HCT116 (cell line): ENCODE results near the gene MYLK.

Experiments
- CEBPB ChIP-seq: IDR thresholded peaks from 2 replicates; pipeline ENCODE4 v1.6.1; 2012; ENCODE audit warnings: low read depth
- ELF1 ChIP-seq: IDR thresholded peaks from 2 replicates; pipeline ENCODE4 v1.6.1; 2012; ENCODE audit warnings: low read depth, borderline replicate concordance
- EZH2 ChIP-seq: fragments of 200-600 bp; sonication (generic); IDR thresholded peaks from 2 replicates; pipeline ENCODE4 v1.6.1; 2017; ENCODE audit warnings: antibody characterized with exemption, mixed run types
- JUND ChIP-seq: IDR thresholded peaks from 2 replicates; pipeline ENCODE4 v1.6.1; 2012
- POLR2A ChIP-seq: IDR thresholded peaks from 2 replicates; pipeline ENCODE4 v1.7.0; 2011; ENCODE audit warnings: borderline replicate concordance; ENCODE audit not compliant: insufficient read depth, insufficient read length; ENCODE audit errors: extremely low read depth
- POLR2AphosphoS5 ChIP-seq: IDR thresholded peaks from 2 replicates; pipeline ENCODE4 v1.6.1; 2011; ENCODE audit warnings: mild to moderate bottlenecking, low read depth, low read length, moderate library complexity
- RAD21 ChIP-seq: IDR thresholded peaks from 2 replicates; pipeline ENCODE4 v1.6.1; 2012; ENCODE audit warnings: low read depth, mild to moderate bottlenecking
- SRF ChIP-seq: IDR thresholded peaks from 2 replicates; pipeline ENCODE4 v1.6.1; 2012; ENCODE audit warnings: low read depth
- TCF7L2 ChIP-seq: IDR thresholded peaks from 2 replicates; pipeline ENCODE4 v1.7.0; 2011; ENCODE audit warnings: borderline replicate concordance, inconsistent platforms; ENCODE audit not compliant: insufficient read depth, insufficient read length; ENCODE audit errors: extremely low read depth
- YY1 ChIP-seq: IDR thresholded peaks from 2 replicates; pipeline ENCODE4 v1.6.1; 2011; ENCODE audit warnings: low read length, low read depth, moderate library complexity, mild to moderate bottlenecking; ENCODE audit not compliant: insufficient replicate concordance; ENCODE audit errors: extremely low read depth
- ZNF274 ChIP-seq: fragments of 200-500 bp; sonication (Bioruptor generic); IDR thresholded peaks from 2 replicates; pipeline ENCODE4 v1.6.1; 2014; ENCODE audit warnings: mild to moderate bottlenecking, low read depth, low read length, inconsistent platforms
- TF ChIP-seq, protein P1 (sequence below), 3 experiments: fragments of 200-600 bp in 1 of 3; sonication (generic) in 1 of 3; IDR thresholded peaks in 2 of 3; conservative IDR thresholded peaks in 1 of 3; 2 replicates each; pipeline ENCODE4 v1.5.1; 2012 to 2017; ENCODE audit warnings: low read depth in 2 of 3, low read length in 2 of 3, antibody characterized with exemption in 1 of 3, borderline replicate concordance in 1 of 3, control low read depth in 1 of 3, mild to moderate bottlenecking in 1 of 3, mixed read lengths in 1 of 3, mixed run types in 1 of 3, moderate library complexity in 1 of 3; ENCODE audit not compliant: insufficient read depth in 1 of 3
- TF ChIP-seq, protein P2 (sequence below): IDR thresholded peaks from 2 replicates; pipeline ENCODE4 v1.6.1; 2012; ENCODE audit warnings: low read depth
- TF ChIP-seq, protein P3 (sequence below): IDR thresholded peaks from 2 replicates; pipeline ENCODE4 v1.6.1; 2012

DNA sequence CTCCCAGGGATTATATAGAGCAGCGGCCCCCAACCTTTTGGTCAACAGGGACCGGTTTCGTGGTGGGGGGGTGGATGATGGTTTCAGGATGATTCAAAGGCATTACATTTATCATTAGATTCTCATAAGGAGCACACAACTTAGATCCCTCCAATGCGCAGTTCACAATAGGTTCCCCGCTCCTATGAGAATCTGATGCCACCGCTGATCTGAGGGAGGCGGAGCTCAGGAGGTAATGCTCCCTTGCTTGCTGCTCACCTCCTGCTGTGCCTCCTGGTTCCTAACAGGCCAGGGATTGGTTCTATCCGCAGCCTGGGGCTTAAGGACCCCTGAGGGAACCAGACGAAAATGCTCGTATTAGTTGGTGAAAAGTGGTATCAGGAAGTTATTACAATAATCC lies 298.0 kb downstream of the MYLK start:
- TF ChIP-seq POLR2A (no peak), SRF (no peak), RAD21 (0 out of 2 replicates have a peak, but pooled peaks have one; percentile 2), TCF7L2 (no peak), JUND (no peak), EZH2 (no peak), ELF1 (no peak), YY1 (peak; percentile 47), POLR2AphosphoS5 (peak; percentile 70), ZNF274 (no peak), CEBPB (no peak)
- TF ChIP-seq, protein P1, sequence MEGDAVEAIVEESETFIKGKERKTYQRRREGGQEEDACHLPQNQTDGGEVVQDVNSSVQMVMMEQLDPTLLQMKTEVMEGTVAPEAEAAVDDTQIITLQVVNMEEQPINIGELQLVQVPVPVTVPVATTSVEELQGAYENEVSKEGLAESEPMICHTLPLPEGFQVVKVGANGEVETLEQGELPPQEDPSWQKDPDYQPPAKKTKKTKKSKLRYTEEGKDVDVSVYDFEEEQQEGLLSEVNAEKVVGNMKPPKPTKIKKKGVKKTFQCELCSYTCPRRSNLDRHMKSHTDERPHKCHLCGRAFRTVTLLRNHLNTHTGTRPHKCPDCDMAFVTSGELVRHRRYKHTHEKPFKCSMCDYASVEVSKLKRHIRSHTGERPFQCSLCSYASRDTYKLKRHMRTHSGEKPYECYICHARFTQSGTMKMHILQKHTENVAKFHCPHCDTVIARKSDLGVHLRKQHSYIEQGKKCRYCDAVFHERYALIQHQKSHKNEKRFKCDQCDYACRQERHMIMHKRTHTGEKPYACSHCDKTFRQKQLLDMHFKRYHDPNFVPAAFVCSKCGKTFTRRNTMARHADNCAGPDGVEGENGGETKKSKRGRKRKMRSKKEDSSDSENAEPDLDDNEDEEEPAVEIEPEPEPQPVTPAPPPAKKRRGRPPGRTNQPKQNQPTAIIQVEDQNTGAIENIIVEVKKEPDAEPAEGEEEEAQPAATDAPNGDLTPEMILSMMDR (IDR thresholded peaks at IDR 0.05 in 2 of 3, conservative IDR thresholded peaks at IDR 0.05 in 1 of 3; ENCODE audit: borderline replicate concordance in 1 of 3, insufficient read depth in 1 of 3, low read depth in 2 of 3, low read length in 2 of 3) = no peak
- TF ChIP-seq, protein P2, sequence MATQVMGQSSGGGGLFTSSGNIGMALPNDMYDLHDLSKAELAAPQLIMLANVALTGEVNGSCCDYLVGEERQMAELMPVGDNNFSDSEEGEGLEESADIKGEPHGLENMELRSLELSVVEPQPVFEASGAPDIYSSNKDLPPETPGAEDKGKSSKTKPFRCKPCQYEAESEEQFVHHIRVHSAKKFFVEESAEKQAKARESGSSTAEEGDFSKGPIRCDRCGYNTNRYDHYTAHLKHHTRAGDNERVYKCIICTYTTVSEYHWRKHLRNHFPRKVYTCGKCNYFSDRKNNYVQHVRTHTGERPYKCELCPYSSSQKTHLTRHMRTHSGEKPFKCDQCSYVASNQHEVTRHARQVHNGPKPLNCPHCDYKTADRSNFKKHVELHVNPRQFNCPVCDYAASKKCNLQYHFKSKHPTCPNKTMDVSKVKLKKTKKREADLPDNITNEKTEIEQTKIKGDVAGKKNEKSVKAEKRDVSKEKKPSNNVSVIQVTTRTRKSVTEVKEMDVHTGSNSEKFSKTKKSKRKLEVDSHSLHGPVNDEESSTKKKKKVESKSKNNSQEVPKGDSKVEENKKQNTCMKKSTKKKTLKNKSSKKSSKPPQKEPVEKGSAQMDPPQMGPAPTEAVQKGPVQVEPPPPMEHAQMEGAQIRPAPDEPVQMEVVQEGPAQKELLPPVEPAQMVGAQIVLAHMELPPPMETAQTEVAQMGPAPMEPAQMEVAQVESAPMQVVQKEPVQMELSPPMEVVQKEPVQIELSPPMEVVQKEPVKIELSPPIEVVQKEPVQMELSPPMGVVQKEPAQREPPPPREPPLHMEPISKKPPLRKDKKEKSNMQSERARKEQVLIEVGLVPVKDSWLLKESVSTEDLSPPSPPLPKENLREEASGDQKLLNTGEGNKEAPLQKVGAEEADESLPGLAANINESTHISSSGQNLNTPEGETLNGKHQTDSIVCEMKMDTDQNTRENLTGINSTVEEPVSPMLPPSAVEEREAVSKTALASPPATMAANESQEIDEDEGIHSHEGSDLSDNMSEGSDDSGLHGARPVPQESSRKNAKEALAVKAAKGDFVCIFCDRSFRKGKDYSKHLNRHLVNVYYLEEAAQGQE = no peak
- TF ChIP-seq, protein P3, sequence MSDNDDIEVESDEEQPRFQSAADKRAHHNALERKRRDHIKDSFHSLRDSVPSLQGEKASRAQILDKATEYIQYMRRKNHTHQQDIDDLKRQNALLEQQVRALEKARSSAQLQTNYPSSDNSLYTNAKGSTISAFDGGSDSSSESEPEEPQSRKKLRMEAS = no peak
